Coronary artery (tissue), 2 donors: ENCODE results near the gene WDR35.

ENCODE experiments used
- DNase-seq: peaks from one replicate; pipeline ENCODE4 v3.0.0-alpha.2; 2017; ENCODE audit warnings: low spot score
- H3K27ac ChIP-seq, 2 donors: fragments of 200-600 bp; sonication (generic); one replicate each; pipeline ENCODE4 v1.5.1; 2016 to 2019
- H3K4me3 ChIP-seq: fragments of 200-600 bp; sonication (generic); 2 replicates; pipeline ENCODE4 v1.5.1; 2016; ENCODE audit warnings: mild to moderate bottlenecking, moderate library complexity
- CTCF ChIP-seq: fragments of 200-600 bp; sonication (generic); IDR thresholded peaks from one replicate; pipeline ENCODE4 v1.5.1; 2019; ENCODE audit warnings: antibody characterized with exemption

The WDR35 gene

GRCh38 chr2:19973466-19973865, 16.4 kb downstream of the WDR35 start:
- Histone ChIP-seq H3K4me3 (no peak overlapping the region), H3K27ac (no peak overlapping the region)
- no peak for DNase-seq
- TF ChIP-seq CTCF, result no peak

GRCh38 chr2:19971691-19972090, 18.2 kb downstream of the WDR35 start:
- no peak overlapping the region for H3K4me3 ChIP-seq
- no peak for DNase-seq
- H3K27ac ChIP-seq, result no peak overlapping the region
- TF ChIP-seq CTCF, result no peak

- H3K27ac ChIP-seq, result no peak overlapping the region
- no peak overlapping the region for H3K4me3 ChIP-seq
- no peak for DNase-seq
- no peak for TF ChIP-seq CTCF
Observed at GRCh38 chr2:19963386-19963785, 26.5 kb downstream of the WDR35 start.

GRCh38 chr2:19955544-19956422, 34.1 kb downstream of the WDR35 start:
- Histone ChIP-seq H3K4me3 (no peak overlapping the region), H3K27ac (no peak overlapping the region)
- TF ChIP-seq CTCF, result peak; percentile 31
- no peak for DNase-seq

- no peak for TF ChIP-seq CTCF
- DNase-seq, result no peak
- no peak overlapping the region for H3K4me3 ChIP-seq
- H3K27ac ChIP-seq, result no peak overlapping the region
Observed at GRCh38 chr2:19949071-19949470, 40.8 kb downstream of the WDR35 start.

GRCh38 chr2:19947184-19947940, 42.5 kb downstream of the WDR35 start:
- H3K27ac ChIP-seq, result no peak overlapping the region
- TF ChIP-seq CTCF, result no peak
- DNase-seq, result no peak
- no peak overlapping the region for H3K4me3 ChIP-seq
